ENCODE data around the gene NTF3.

Gene NTF3

DNA sequence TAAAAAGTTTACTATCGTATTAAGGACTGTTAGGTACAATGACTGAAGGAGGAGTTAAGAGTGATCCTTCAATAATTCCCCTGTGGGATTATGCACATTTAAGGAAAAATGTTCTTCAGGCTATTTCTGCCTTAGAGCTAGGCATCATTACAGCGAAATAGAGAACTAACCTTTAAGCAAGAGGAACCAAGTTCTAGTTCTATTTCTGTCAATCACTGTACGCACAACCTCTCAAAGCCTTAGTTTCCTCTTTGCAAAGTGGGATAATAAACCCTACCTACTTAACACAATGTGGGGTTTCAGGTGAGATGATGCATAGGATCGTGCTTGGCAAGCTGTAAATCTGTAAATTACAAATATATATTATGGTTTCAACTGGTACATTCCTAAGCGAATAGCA lies 15.4 kb downstream of the NTF3 start:
- in situ Hi-C loops (cut with MboI; ENCODE audit: low sequenced_read_pairs, unreplicated experiment), result no loop called here
- DNase-seq (ENCODE audit: low spot score), result no peak
- TF ChIP-seq, protein P1, sequence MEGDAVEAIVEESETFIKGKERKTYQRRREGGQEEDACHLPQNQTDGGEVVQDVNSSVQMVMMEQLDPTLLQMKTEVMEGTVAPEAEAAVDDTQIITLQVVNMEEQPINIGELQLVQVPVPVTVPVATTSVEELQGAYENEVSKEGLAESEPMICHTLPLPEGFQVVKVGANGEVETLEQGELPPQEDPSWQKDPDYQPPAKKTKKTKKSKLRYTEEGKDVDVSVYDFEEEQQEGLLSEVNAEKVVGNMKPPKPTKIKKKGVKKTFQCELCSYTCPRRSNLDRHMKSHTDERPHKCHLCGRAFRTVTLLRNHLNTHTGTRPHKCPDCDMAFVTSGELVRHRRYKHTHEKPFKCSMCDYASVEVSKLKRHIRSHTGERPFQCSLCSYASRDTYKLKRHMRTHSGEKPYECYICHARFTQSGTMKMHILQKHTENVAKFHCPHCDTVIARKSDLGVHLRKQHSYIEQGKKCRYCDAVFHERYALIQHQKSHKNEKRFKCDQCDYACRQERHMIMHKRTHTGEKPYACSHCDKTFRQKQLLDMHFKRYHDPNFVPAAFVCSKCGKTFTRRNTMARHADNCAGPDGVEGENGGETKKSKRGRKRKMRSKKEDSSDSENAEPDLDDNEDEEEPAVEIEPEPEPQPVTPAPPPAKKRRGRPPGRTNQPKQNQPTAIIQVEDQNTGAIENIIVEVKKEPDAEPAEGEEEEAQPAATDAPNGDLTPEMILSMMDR (IDR thresholded peaks at IDR 0.05; ENCODE audit: borderline replicate concordance, control extremely low read depth, extremely low read depth, insufficient read depth, missing control alignments), result no peak

DNA sequence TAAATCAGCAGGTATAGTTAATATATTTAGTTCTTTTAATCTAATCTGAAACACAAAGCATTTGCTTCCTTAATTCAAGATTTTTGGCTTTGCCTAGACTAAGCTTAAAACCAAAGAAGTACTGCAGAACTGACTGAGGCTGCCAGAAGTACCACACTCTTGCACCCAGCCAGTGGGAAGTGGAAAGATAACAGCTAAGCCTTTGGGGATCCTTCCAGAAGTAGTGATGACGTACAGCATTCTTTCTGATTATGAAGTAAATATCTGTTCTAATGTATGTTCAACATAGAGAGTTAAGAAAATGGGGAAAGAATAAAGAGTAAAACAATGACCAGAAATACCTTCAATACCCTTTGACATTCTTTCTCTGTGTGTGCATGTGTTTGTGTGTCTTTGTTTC lies 19.3 kb downstream of the NTF3 start:
- DNase-seq (ENCODE audit: low spot score), result no peak
- in situ Hi-C loops (cut with MboI; ENCODE audit: low sequenced_read_pairs, unreplicated experiment), result no loop called here
- TF ChIP-seq, protein P1 (IDR thresholded peaks at IDR 0.05; ENCODE audit: borderline replicate concordance, control extremely low read depth, extremely low read depth, insufficient read depth, missing control alignments), result no peak

DNA sequence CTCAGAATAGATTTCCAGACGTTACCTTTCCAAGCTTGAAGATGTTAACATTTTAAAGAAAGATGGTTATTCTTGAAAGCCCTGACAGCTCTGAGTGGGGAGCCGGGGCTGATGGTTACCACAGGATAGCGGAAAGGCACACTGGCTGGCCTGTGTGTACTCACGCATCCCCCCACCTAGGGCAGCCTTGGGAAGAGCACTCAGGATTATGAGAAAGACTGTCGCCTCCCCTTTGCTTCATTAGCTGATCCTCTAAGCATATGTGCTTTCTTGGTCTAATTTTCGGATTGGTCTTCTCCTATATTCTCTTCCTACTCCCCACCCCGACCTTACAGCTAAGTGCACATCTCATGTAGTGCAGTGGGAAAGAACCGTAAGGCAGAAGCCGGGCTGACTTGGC lies 20.7 kb downstream of the NTF3 start:
- TF ChIP-seq, protein P1 (IDR thresholded peaks at IDR 0.05; ENCODE audit: borderline replicate concordance, control extremely low read depth, extremely low read depth, insufficient read depth, missing control alignments), result no peak
- in situ Hi-C loops (cut with MboI; ENCODE audit: low sequenced_read_pairs, unreplicated experiment), result no loop called here
- DNase-seq (ENCODE audit: low spot score), result no peak

DNA sequence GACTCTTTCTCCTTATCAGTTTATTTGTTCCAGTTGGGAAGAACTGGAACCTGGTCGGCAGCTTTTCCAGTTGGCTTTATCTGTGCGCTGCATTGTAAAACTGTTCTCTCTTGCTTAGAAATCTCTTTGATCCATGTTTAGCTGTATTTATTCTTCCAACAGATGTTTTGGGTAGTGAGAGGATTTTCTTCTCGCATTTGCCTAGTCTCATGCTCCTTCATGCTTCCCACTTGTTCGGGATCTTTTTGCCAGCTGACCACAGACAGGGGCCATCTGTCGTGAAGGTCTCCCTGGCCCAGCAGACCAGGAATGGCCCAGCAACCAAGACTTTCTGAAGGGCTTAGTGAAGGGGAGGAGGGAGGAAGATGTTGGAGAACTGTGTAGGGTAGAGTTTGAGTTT lies 21.6 kb downstream of the NTF3 start:
- TF ChIP-seq, protein P1 (IDR thresholded peaks at IDR 0.05; ENCODE audit: borderline replicate concordance, control extremely low read depth, extremely low read depth, insufficient read depth, missing control alignments), result no peak
- in situ Hi-C loops (cut with MboI; ENCODE audit: low sequenced_read_pairs, unreplicated experiment), result no loop called here
- no peak for DNase-seq (ENCODE audit: low spot score)

DNA sequence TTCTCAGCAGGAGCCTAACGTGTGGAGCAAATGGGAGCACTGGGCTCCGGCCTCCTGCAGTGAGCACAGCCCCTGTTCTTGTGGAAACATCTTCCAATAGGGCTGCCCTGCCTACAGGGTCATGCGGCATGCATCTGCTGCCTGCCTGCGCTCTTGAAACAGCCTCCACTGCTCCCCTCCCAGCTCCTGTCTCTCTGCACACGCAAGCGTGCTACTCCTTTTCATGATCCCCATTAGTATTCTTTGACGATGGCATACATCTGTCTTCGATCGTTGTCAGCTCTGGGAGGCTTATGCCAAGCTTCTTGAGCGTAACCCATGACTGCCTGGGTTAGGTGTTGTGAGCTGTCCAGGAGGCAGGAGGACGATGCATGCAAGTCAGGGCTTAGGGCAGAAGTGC lies 23.1 kb downstream of the NTF3 start:
- no peak for DNase-seq (ENCODE audit: low spot score)
- TF ChIP-seq, protein P1 (IDR thresholded peaks at IDR 0.05; ENCODE audit: borderline replicate concordance, control extremely low read depth, extremely low read depth, insufficient read depth, missing control alignments), result no peak
- in situ Hi-C loops (cut with MboI; ENCODE audit: low sequenced_read_pairs, unreplicated experiment), result no loop called here

DNA sequence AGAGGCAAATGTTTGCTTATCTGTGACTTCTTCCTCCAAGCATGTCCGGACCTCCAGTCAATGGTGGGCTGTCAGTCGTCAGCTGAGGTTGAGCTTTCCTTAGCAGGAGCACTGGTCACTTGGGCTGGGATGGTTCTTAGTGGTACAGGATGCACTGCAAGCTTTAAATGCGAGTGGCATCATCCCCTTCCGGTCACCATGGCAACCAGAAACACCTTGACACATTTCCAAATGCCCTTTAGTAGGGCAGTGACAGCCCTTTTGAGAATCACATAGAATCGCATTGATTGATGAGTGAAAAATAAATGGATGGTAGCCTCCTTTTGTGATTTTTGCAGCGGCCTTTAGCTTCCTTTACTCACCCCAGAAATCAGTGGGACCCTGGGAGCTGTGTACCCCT lies 24.1 kb downstream of the NTF3 start:
- TF ChIP-seq, protein P1 (IDR thresholded peaks at IDR 0.05; ENCODE audit: borderline replicate concordance, control extremely low read depth, extremely low read depth, insufficient read depth, missing control alignments), result no peak
- in situ Hi-C loops (cut with MboI; ENCODE audit: low sequenced_read_pairs, unreplicated experiment), result no loop called here
- DNase-seq (ENCODE audit: low spot score), result no peak

DNA sequence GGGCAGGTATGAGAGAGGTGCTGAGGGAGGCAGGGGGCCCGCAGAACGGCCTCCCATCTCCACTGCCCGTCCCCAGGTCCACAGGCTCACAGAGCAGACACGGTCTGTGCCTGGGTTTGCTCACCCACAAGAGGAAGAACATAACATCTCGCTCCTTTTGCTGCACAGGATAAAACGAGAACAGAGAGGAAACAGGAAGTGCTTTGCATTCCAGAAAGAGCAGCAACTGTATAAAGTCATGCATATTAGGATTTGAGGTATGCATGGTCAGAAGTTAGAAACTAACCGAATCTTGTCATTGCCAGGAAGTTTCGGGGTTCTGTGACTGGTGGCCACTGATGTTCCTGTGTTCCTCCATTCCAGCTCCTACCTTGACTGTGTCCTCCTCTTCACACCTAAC lies 25.0 kb downstream of the NTF3 start:
- in situ Hi-C loops (cut with MboI; ENCODE audit: low sequenced_read_pairs, unreplicated experiment), result no loop called here
- TF ChIP-seq, protein P1 (IDR thresholded peaks at IDR 0.05; ENCODE audit: borderline replicate concordance, control extremely low read depth, extremely low read depth, insufficient read depth, missing control alignments), result no peak
- no peak for DNase-seq (ENCODE audit: low spot score)

Measured in GM13976 (cell line).